K562 (cell line): Measurements from ENCODE around the gene ZNF500. TPM values are rescaled to one million over a fixed set of nuclear protein-coding genes. Genes with fewer than 3 reads are reported as not detected.

ENCODE experiments used
- BRCA1 ChIP-seq, 2 experiments: fragments of 450-650 bp in 1 of 2; sonication (generic) in 1 of 2; formaldehyde crosslinking in 1 of 2; IDR thresholded peaks; 2 replicates each; pipeline versions ENCODE4 v1.5.0 to v1.6.1; 2017 to 2020; ENCODE audit warnings: mild to moderate bottlenecking in 1 of 2, missing genetic modification reagents in 1 of 2
- CHD2 ChIP-seq: IDR thresholded peaks from 2 replicates; pipeline ENCODE4 v1.6.1; 2011; ENCODE audit warnings: low read depth, low read length
- E4F1 ChIP-seq: fragments of 250-450 bp; sonication (Bioruptor Pico); IDR thresholded peaks from 2 replicates; pipeline ENCODE4 v1.5.0; 2021; ENCODE audit warnings: mild to moderate bottlenecking, borderline replicate concordance
- MNT ChIP-seq, 2 experiments: fragments of 450-650 bp; conservative IDR thresholded peaks; 2 replicates each; pipeline ENCODE4 v1.6.1; 2017; ENCODE audit warnings: mild to moderate bottlenecking in 2 of 2, moderate library complexity in 2 of 2
- SLC30A9 ChIP-seq: fragments of 250-450 bp; sonication (Bioruptor Pico); IDR thresholded peaks from 2 replicates; pipeline ENCODE4 v1.8.0; 2022; ENCODE audit warnings: mild to moderate bottlenecking, moderate library complexity
- SRF ChIP-seq, 2 experiments: fragments of 250-450, 450-650 bp in 1 of 2; sonication (Bioruptor Pico) in 1 of 2; sonication (generic) in 1 of 2; formaldehyde crosslinking; IDR thresholded peaks; 2 replicates each; pipeline versions ENCODE4 v1.5.0 to v1.5.1; 2020 to 2022; ENCODE audit warnings: mild to moderate bottlenecking in 1 of 2, missing genetic modification reagents in 1 of 2
- ZNF12 ChIP-seq: sonication (generic); formaldehyde crosslinking; IDR thresholded peaks from 2 replicates; pipeline ENCODE4 v1.4.0; 2020; ENCODE audit warnings: mild to moderate bottlenecking, missing genetic modification reagents
- ZNF384 ChIP-seq: IDR thresholded peaks from 2 replicates; pipeline ENCODE4 v1.6.1; 2012; ENCODE audit warnings: low read depth, low read length, improper control_type of control experiment
- ZNF695 ChIP-seq: fragments of 450-650 bp; formaldehyde crosslinking; IDR thresholded peaks from 2 replicates; pipeline ENCODE4 v1.4.0; 2020; ENCODE audit warnings: mild to moderate bottlenecking, moderate library complexity
- ZNF740 ChIP-seq, 3 experiments: fragments of 200-800 bp in 1 of 3; sonication (Bioruptor generic) in 1 of 3; sonication (generic) in 1 of 3; formaldehyde crosslinking in 1 of 3; IDR thresholded peaks; 2 replicates each; pipeline versions ENCODE4 v1.6.1 to v1.8.0; 2016 to 2022; ENCODE audit warnings: mild to moderate bottlenecking in 2 of 3, missing compliant biosample characterization in 2 of 3, missing genetic modification characterization in 2 of 3, missing genetic modification reagents in 1 of 3
- polyA plus RNA-seq, 8 experiments: library from polyadenylated mRNA; depleted of rRNA in 4 of 8; stranded (reverse) in 5 of 8; unstranded in 3 of 8; fragments of >200 nt; fragmentation: Nextera tagmentation in 2 of 8; fragmentation: Illumina TruSeq in 1 of 8; extraction: Ambion mirVana in 2 of 8; extraction: Trizol in 1 of 8; gene quantifications; 2 replicates each; pipeline versions ENCODE4 v1.2.1 to v1.2.3, GENCODE V29; 2011 to 2014; ENCODE audit warnings: inconsistent platforms in 1 of 8, missing spikeins in 1 of 8
- total RNA-seq, 7 experiments: library from RNA; depleted of rRNA in 6 of 7; stranded (reverse); fragments of >200 nt in 6 of 7; fragmentation: Illumina TruSeq in 2 of 7; extraction: Trizol in 2 of 7; gene quantifications; 2 replicates each; pipeline versions ENCODE4 v1.2.1 to v1.2.3, GENCODE V29; 2011 to 2021; ENCODE audit warnings: low replicate concordance in 1 of 7

The ZNF500 gene
- total and polyA plus RNA-seq, 9 of the 15 experiments (the other 6 are each of a cell fraction or from before 2014, with no cell fraction given), result 0.80 to 20.8 (median 5.3) TPM

GRCh38 chr16:4800290-4801041, 33.5 kb upstream of the ZNF500 start (continued):
- TF ChIP-seq BRCA1 (IDR thresholded peaks at IDR 0.05) (no peak), BRCA1 (CRISPR knock-in tag; IDR thresholded peaks at IDR 0.05) (no peak), ZNF695 (CRISPR knock-in tag) (no peak), ZNF384 (no peak), E4F1 (CRISPR knock-in tag) (no peak), ZNF740 (CRISPR knock-in tag; IDR thresholded peaks at IDR 0.05) (peak; percentile 47; the same call in 1 of the 2 replicates), ZNF740 (tag; IDR thresholded peaks at IDR 0.05) (no peak), ZNF12 (CRISPR knock-in tag) (no peak), MNT (conservative IDR thresholded peaks at IDR 0.05) (no peak), SLC30A9 (CRISPR knock-in tag) (no peak), SRF (CRISPR knock-in tag; IDR thresholded peaks at IDR 0.05) (no peak), CHD2 (no peak)
